ENCODE measurements around the gene ADAP1. TPM values are rescaled to one million over a fixed set of nuclear protein-coding genes. Genes with fewer than 3 reads are reported as not detected.
A peak's percentile ranks its signal among the peaks of the same experiment; 100 is the strongest.

The ADAP1 gene
- total RNA-seq, 2 experiments from 2014 or later, result 6.8 to 7.2 TPM

- H3K36me3 Mint-ChIP-seq (ENCODE audit: low read depth), result peaks cover 25% of the 10 kb centered on the region
- CTCF ChIA-PET, result no interaction called here
- no peak overlapping the region for H3K4me3 Mint-ChIP-seq
- DNase-seq (peak in 1 of 14 experiments; percentile 0), ATAC-seq (ENCODE audit: poor library complexity) (no peak)
- peaks cover 30% of the 10 kb centered on the region for H3K4me1 Mint-ChIP-seq (ENCODE audit: low read depth)
- intact Hi-C loops (cut with DNase I, micrococcal nuclease), result no loop called here
- Histone ChIP-seq H3K36me3 (ENCODE audit: insufficient read depth, low read length) (peaks cover 42% of the 10 kb centered on the region), H3K9me3 (ENCODE audit: control insufficient read depth in 1 of 2, insufficient read depth in 1 of 2, low read length in 2 of 2) (no peaks in the 10 kb centered on the region), H3K4me1 (ENCODE audit: insufficient read depth, low read length) (peaks cover 65% of the 10 kb centered on the region), H3K4me3 (ENCODE audit: low read length) (no peak overlapping the region), H3K27ac (ENCODE audit: low read depth in 1 of 2, low read length in 2 of 2) (no peak overlapping the region), H3K27me3 (ENCODE audit: control insufficient read depth in 1 of 2, insufficient read depth in 2 of 2, low read length in 2 of 2) (no peaks in the 10 kb centered on the region)
- no peaks in the 10 kb centered on the region for H3K9me3 Mint-ChIP-seq
- H3K27me3 Mint-ChIP-seq, result no peaks in the 10 kb centered on the region
- POLR2A ChIA-PET, result no interaction called here
- TF ChIP-seq CTCF (IDR thresholded peaks at IDR 0.05), result no peak
- no peak overlapping the region for H3K27ac Mint-ChIP-seq
These were observed 71.1 kb downstream of the ADAP1 start for GRCh38 chr7:883055-884021.

GRCh38 chr7:882336-883035, 72.0 kb downstream of the ADAP1 start:
- H3K4me1 ChIP-seq (ENCODE audit: insufficient read depth, low read length), result peaks cover 71% of the 10 kb centered on the region
- POLR2A ChIA-PET, result no interaction called here
- H3K4me3 ChIP-seq (ENCODE audit: low read length), result no peak overlapping the region
- H3K36me3 Mint-ChIP-seq (ENCODE audit: low read depth), result peaks cover 21% of the 10 kb centered on the region
- no peaks in the 10 kb centered on the region for H3K9me3 ChIP-seq (ENCODE audit: control insufficient read depth in 1 of 2, insufficient read depth in 1 of 2, low read length in 2 of 2)
- DNase-seq, result no peak
- no peak for TF ChIP-seq CTCF (IDR thresholded peaks at IDR 0.05)
- no peak overlapping the region for H3K27ac Mint-ChIP-seq
- CTCF ChIA-PET, result no interaction called here
- H3K9me3 Mint-ChIP-seq, result no peaks in the 10 kb centered on the region
- peaks cover 34% of the 10 kb centered on the region for H3K36me3 ChIP-seq (ENCODE audit: insufficient read depth, low read length)
- ATAC-seq (ENCODE audit: poor library complexity), result no peak
- H3K4me3 Mint-ChIP-seq, result no peak overlapping the region
- peaks cover 35% of the 10 kb centered on the region for H3K4me1 Mint-ChIP-seq (ENCODE audit: low read depth)
- H3K27me3 ChIP-seq (ENCODE audit: control insufficient read depth in 1 of 2, insufficient read depth in 2 of 2, low read length in 2 of 2), result no peaks in the 10 kb centered on the region
- intact Hi-C loops (cut with DNase I, micrococcal nuclease), result no loop called here
- no peak overlapping the region for H3K27ac ChIP-seq (ENCODE audit: low read depth in 1 of 2, low read length in 2 of 2)
- H3K27me3 Mint-ChIP-seq, result no peaks in the 10 kb centered on the region

GRCh38 chr7:881441-882234, 72.8 kb downstream of the ADAP1 start:
- Histone ChIP-seq H3K27me3 (ENCODE audit: control insufficient read depth in 1 of 2, insufficient read depth in 2 of 2, low read length in 2 of 2) (no peaks in the 10 kb centered on the region), H3K27ac (ENCODE audit: low read depth in 1 of 2, low read length in 2 of 2) (no peak overlapping the region), H3K36me3 (ENCODE audit: insufficient read depth, low read length) (peaks cover 25% of the 10 kb centered on the region), H3K4me3 (ENCODE audit: low read length) (no peak overlapping the region), H3K4me1 (ENCODE audit: insufficient read depth, low read length) (peaks cover 73% of the 10 kb centered on the region), H3K9me3 (ENCODE audit: control insufficient read depth in 1 of 2, insufficient read depth in 1 of 2, low read length in 2 of 2) (no peaks in the 10 kb centered on the region)
- DNase-seq, result no peak
- no peak for TF ChIP-seq CTCF (IDR thresholded peaks at IDR 0.05)
- intact Hi-C loops (cut with DNase I, micrococcal nuclease), result no loop called here
- Mint-ChIP-seq H3K4me1 (ENCODE audit: low read depth) (peaks cover 35% of the 10 kb centered on the region), H3K9me3 (no peaks in the 10 kb centered on the region), H3K27ac (no peak overlapping the region), H3K4me3 (peak overlapping the region; percentile 51), H3K36me3 (ENCODE audit: low read depth) (peaks cover 20% of the 10 kb centered on the region), H3K27me3 (no peaks in the 10 kb centered on the region)
- ChIA-PET POLR2A (no interaction called here), CTCF (no interaction called here)
- ATAC-seq (ENCODE audit: poor library complexity), result no peak
